SU-DHL-6 (cell line): ENCODE results near the gene TBX5.

ENCODE experiments used
- H2AFZ ChIP-seq: fragments of 200-600 bp; sonication (generic); 2 replicates; pipeline ENCODE4 v1.6.1; 2014; ENCODE audit warnings: low read depth, mild to moderate bottlenecking, moderate library complexity, mixed read lengths, antibody characterized with exemption, low read length; ENCODE audit not compliant: severe bottlenecking
- H3F3A ChIP-seq: fragments of 200-600 bp; shearing (Covaris generic); 2 replicates; pipeline ENCODE4 v1.6.0; 2016; ENCODE audit warnings: antibody characterized with exemption, mild to moderate bottlenecking; ENCODE audit not compliant: insufficient read depth
- H3K27ac ChIP-seq: fragments of 200-600 bp; sonication (generic); 2 replicates; pipeline ENCODE4 v1.5.1; 2016; ENCODE audit warnings: low read depth, mild to moderate bottlenecking, low read length, moderate library complexity, mixed read lengths
- H3K27me3 ChIP-seq: fragments of 200-600 bp; sonication (generic), shearing (Covaris generic); 2 replicates; pipeline ENCODE4 v1.6.0; 2014; ENCODE audit warnings: mild to moderate bottlenecking, low read length
- H3K36me3 ChIP-seq: fragments of 200-600 bp; sonication (generic); 2 replicates; pipeline ENCODE4 v1.6.1; 2014; ENCODE audit warnings: mild to moderate bottlenecking, low read length, mixed read lengths
- H3K4me2 ChIP-seq: fragments of 300-600, 200-600 bp; shearing (Covaris generic), sonication (generic); 2 replicates; pipeline ENCODE4 v1.6.0; 2014; ENCODE audit warnings: low read length, low read depth, mild to moderate bottlenecking; ENCODE audit not compliant: poor library complexity, severe bottlenecking
- H3K4me3 ChIP-seq: fragments of 200-600 bp; sonication (generic); 2 replicates; pipeline ENCODE4 v1.5.1; 2014; ENCODE audit warnings: antibody characterized with exemption, low read length, mild to moderate bottlenecking, mixed read lengths; ENCODE audit not compliant: insufficient read depth, poor library complexity, severe bottlenecking
- H3K79me2 ChIP-seq: fragments of 200-600 bp; sonication (generic); 2 replicates; pipeline ENCODE4 v1.6.1; 2014; ENCODE audit warnings: mild to moderate bottlenecking, low read length, moderate library complexity; ENCODE audit not compliant: insufficient read depth
- H3K9ac ChIP-seq: fragments of 200-600 bp; sonication (generic); 2 replicates; pipeline ENCODE4 v1.7.0; 2014; ENCODE audit warnings: mild to moderate bottlenecking, low read length
- H3K9me2 ChIP-seq: fragments of 200-600 bp; sonication (generic); replicated peaks from 2 replicates; pipeline ENCODE4 v1.6.1; 2014; ENCODE audit warnings: low read length; ENCODE audit not compliant: insufficient read depth
- H3K9me3 ChIP-seq: fragments of 200-600 bp; sonication (generic); 2 replicates; pipeline ENCODE4 v1.6.1; 2014; ENCODE audit warnings: low read length, mixed read lengths; ENCODE audit not compliant: insufficient read depth
- H4K20me1 ChIP-seq: fragments of 200-600 bp; sonication (generic); 2 replicates; pipeline ENCODE4 v1.6.1; 2014; ENCODE audit warnings: low read depth, mild to moderate bottlenecking, antibody characterized with exemption, low read length, moderate library complexity, mixed read lengths
- CTCF ChIP-seq: fragments of 200-600 bp; sonication (generic); IDR thresholded peaks from one replicate; pipeline ENCODE4 v1.5.1; 2017; ENCODE audit warnings: antibody characterized with exemption, mild to moderate bottlenecking, low read length, moderate library complexity; ENCODE audit not compliant: insufficient read depth, poor library complexity, severe bottlenecking
- EZH2phosphoT487 ChIP-seq: fragments of 200-600 bp; sonication (generic), shearing (Covaris generic); conservative IDR thresholded peaks from 2 replicates; pipeline ENCODE4 v1.6.1; 2018; ENCODE audit warnings: mild to moderate bottlenecking, antibody characterized with exemption, low read length, moderate library complexity, mixed read lengths

The TBX5 gene

DNA sequence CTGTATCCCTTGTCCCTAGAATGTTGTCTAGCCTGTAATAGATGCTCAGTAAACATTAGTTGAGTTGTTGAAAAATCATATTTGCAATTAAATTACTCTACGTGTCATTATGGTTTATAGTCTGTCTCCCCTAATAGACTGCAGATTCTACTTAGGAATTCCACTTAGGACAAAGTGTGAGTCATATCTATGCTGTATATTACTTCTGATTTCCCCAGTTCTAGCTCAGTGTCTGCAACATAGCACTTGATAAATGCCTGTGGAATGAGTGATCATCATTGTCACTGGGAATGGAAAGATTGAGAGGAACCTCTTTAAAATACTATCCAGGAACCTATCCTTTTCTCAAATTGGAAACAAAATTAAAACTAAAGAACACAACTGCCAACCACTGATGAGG is 99.3 kb downstream of the TBX5 start:
- no peaks in the 10 kb centered on the region for H3K27me3 ChIP-seq
- H4K20me1 ChIP-seq: no peaks in the 10 kb centered on the region
- no peaks in the 10 kb centered on the region for H3K79me2 ChIP-seq
- no peaks in the 10 kb centered on the region for H3F3A ChIP-seq
- H3K9me2 ChIP-seq: no peaks in the 10 kb centered on the region
- H2AFZ ChIP-seq: no peak overlapping the region
- H3K9me3 ChIP-seq: no peaks in the 10 kb centered on the region
- no peak overlapping the region for H3K27ac ChIP-seq
- no peaks in the 10 kb centered on the region for H3K36me3 ChIP-seq
- H3K9ac ChIP-seq: no peak overlapping the region
- no peak overlapping the region for H3K4me2 ChIP-seq
- H3K4me3 ChIP-seq: no peak overlapping the region
- TF ChIP-seq CTCF (no peak), EZH2phosphoT487 (no peak)

- Histone ChIP-seq H3K27me3 (no peaks in the 10 kb centered on the region), H3K4me3 (no peak overlapping the region), H3K9ac (no peak overlapping the region), H2AFZ (no peak overlapping the region), H3K27ac (no peak overlapping the region), H3K4me2 (no peak overlapping the region), H3K9me3 (no peaks in the 10 kb centered on the region), H3K9me2 (no peaks in the 10 kb centered on the region), H3K36me3 (no peaks in the 10 kb centered on the region), H4K20me1 (no peaks in the 10 kb centered on the region), H3F3A (no peaks in the 10 kb centered on the region), H3K79me2 (no peaks in the 10 kb centered on the region)
- TF ChIP-seq CTCF (no peak), EZH2phosphoT487 (no peak)
Observed at GRCh38 chr12:114305446-114305845, 100.5 kb downstream of the TBX5 start.
